Esophagus squamous epithelium (tissue), 5 donors: ENCODE data around the gene SLC30A4. TPM values are rescaled to one million over a fixed set of nuclear protein-coding genes. Genes with fewer than 3 reads are reported as not detected.
A peak's percentile ranks its signal among the peaks of the same experiment; 100 is the strongest.

Experiments used
- DNase-seq: peaks from one replicate; lab custom pipeline; 2025; lab: John Stamatoyannopoulos, UW
- H3K27ac ChIP-seq, 4 donors: fragments of 200-600 bp; sonication (generic); one replicate each; pipeline ENCODE4 v1.5.1; 2016 to 2019; ENCODE audit warnings: mild to moderate bottlenecking in 1 of 4
- H3K27me3 ChIP-seq, 4 donors: fragments of 200-600 bp; sonication (generic); 1 replicate in 3 of 4; 2 replicates in 1 of 4; pipeline versions ENCODE4 v1.5.1 to v1.6.0; 2017 to 2021; ENCODE audit warnings: antibody characterized with exemption in 1 of 4
- H3K36me3 ChIP-seq, 3 donors: fragments of 200-600 bp; sonication (generic); one replicate each; pipeline ENCODE4 v1.5.1; 2016 to 2019
- H3K4me1 ChIP-seq, 3 donors: fragments of 200-600 bp; sonication (generic); one replicate each; pipeline ENCODE4 v1.5.1; 2017 to 2019
- H3K4me3 ChIP-seq, 4 donors: fragments of 200-600 bp; sonication (generic); 1 replicate in 3 of 4; 2 replicates in 1 of 4; pipeline ENCODE4 v1.5.1; 2016 to 2019; ENCODE audit warnings: mild to moderate bottlenecking in 2 of 4, moderate library complexity in 1 of 4
- H3K9me3 ChIP-seq, 3 donors: fragments of 200-600 bp; sonication (generic); one replicate each; pipeline ENCODE4 v1.5.1; 2016 to 2019
- CTCF ChIP-seq, 6 experiments: fragments of 450-650 bp in 4 of 6; fragments of 200-600 bp in 2 of 6; sonication (generic) in 2 of 6; IDR thresholded peaks; one replicate each; pipeline ENCODE4 v1.5.1; 2016 to 2019; ENCODE audit warnings: antibody characterized with exemption in 6 of 6, mild to moderate bottlenecking in 4 of 6, moderate library complexity in 4 of 6
- POLR2A ChIP-seq, 4 donors: fragments of 450-650 bp; IDR thresholded peaks; one replicate each; pipeline ENCODE4 v1.6.1; 2017; ENCODE audit warnings: antibody characterized with exemption in 4 of 4, mild to moderate bottlenecking in 4 of 4, moderate library complexity in 3 of 4
- WGBS, 2 donors: methylation state at CpG; one replicate each; pipeline ENCODE4 v1.1.5; 2018; 5-methylcytosine and 5-hydroxymethylcytosine counted together
- intact Hi-C: fragments of 100-400 bp; cut with DNase I; formaldehyde crosslinking; loops from one replicate; pipeline ENCODE4 v1.15.0; 2022
- total RNA-seq, 4 donors: library from RNA; depleted of rRNA; stranded (reverse); fragments of >200 nt; gene quantifications; one replicate each; pipeline ENCODE4 v1.1.0, GENCODE V29; 2016
- donor health status: DM: yes; HTN: yes; CAD: no.

Gene SLC30A4
- total RNA-seq, 4 donors from 2014 or later, result 6.3 to 8.8 (median 7.4) TPM

DNA sequence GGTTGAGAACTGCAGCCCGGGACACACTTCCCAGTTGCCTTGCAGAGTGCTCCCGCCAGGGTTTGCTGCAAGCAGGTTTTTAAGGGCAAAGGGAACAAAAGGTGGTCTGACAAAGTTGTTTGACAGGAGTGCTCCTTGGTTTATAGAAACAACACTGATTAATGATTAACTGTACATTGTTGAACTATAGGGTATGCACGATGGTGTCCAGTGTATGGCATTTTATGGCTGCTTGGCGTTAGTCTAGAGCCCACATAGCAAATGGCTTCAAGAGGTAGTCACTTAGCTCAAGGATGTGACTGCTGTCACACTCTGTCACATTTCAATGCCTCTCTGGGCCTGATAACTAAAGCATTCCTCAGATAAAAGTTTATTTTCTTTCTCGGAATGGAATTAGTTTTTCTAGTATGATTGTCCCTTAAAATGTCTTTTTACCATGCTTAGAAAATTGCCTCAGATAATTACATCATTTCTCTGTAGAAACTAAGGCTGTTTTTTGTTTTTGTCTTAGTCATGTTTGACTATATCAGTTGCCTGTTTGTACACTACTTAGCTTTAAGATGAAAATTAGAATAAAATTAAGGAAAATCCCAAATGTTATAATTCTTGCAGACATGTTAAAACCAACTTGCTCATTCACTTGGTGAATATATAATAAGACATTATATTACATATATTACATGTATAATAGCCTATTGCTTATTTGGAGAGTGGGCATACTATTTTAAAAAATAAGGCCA, 82.9 kb downstream of the SLC30A4 start:
- Histone ChIP-seq H3K9me3 (no peaks in the 10 kb centered on the region), H3K27ac (no peak overlapping the region), H3K27me3 (no peaks in the 10 kb centered on the region), H3K4me3 (no peak overlapping the region), H3K36me3 (no peaks in the 10 kb centered on the region), H3K4me1 (peaks cover 0 to 2% (median 0%) of the 10 kb centered on the region in 3 donors)
- no peak for DNase-seq
- no peak for TF ChIP-seq POLR2A (IDR thresholded peaks at IDR 0.05)
- no peak for TF ChIP-seq CTCF (IDR thresholded peaks at IDR 0.05)
- intact Hi-C loops, result no loop called here
- WGBS, 2 donors, result 63 to 69% methylated on average over 5 of the region's 5 CpGs

- no peaks in the 10 kb centered on the region for H3K36me3 ChIP-seq
- TF ChIP-seq CTCF (IDR thresholded peaks at IDR 0.05), result no peak
- TF ChIP-seq POLR2A (IDR thresholded peaks at IDR 0.05), result no peak
- no peak overlapping the region for H3K4me3 ChIP-seq
- H3K27me3 ChIP-seq, result peaks cover 0 to 2% (median 0%) of the 10 kb centered on the region in 4 donors
- no peaks in the 10 kb centered on the region for H3K9me3 ChIP-seq
- H3K27ac ChIP-seq, result no peak overlapping the region
- 59 to 71% methylated on average over 7 to 8 of the region's 8 CpGs for WGBS, 2 donors
- H3K4me1 ChIP-seq, result peaks cover 0 to 6% (median 0%) of the 10 kb centered on the region in 3 donors
- intact Hi-C loops, result no loop called here
- no peak for DNase-seq
Observed at GRCh38 chr15:45435124-45435903, 87.2 kb downstream of the SLC30A4 start.

DNA sequence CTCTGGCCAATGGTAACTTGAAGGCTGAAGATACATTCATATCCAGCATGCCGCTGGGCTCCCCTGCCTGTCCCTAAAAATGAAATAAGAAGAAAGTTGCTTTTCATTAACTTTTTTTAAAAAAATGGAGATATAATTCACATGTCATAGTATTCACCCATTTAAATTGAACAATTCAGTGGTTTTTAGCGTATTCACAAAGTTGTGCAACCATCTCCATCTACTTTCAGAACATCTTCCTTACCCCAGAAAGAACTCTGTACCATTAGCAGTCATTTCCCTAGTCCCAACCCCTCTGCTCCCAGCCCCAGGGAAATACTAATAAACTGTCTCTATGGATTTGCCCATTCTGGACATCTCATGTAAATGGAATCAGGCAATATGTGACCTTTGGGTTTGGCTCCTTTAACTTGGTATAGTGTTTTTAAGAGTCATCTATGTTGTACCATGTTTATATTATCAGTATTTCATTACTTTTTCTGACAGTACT, 88.4 kb downstream of the SLC30A4 start:
- DNase-seq, result no peak
- Histone ChIP-seq H3K27me3 (peaks cover 0 to 8% (median 0%) of the 10 kb centered on the region in 4 donors), H3K4me3 (no peak overlapping the region), H3K9me3 (no peaks in the 10 kb centered on the region), H3K27ac (no peak overlapping the region), H3K36me3 (no peaks in the 10 kb centered on the region), H3K4me1 (peaks cover 0 to 18% (median 0%) of the 10 kb centered on the region in 3 donors)
- intact Hi-C loops, result no loop called here
- TF ChIP-seq CTCF (IDR thresholded peaks at IDR 0.05) (no peak), POLR2A (IDR thresholded peaks at IDR 0.05) (no peak)
- WGBS, 2 donors, result 88 to 96% methylated on average over 2 of the region's 2 CpGs

DNA sequence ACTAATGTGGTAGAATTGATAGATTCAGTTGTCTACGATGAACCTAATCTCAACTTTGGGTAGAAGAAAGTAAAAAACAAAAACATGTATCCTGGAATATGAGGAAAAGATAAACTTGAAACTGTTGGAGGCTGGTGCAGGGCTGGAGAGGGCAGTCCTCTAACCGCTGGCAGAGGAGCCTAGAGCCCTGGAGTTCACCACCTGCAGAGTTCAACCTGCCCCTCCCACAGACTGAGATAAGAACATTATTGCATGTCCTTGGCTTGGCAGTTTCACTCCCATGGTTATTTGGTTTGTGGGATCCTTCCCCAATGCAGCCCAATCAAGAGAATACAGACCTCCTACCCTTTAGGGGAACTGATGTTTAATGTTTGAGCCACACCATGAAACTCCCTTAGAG, 91.0 kb downstream of the SLC30A4 start:
- TF ChIP-seq POLR2A (IDR thresholded peaks at IDR 0.05) (no peak), CTCF (IDR thresholded peaks at IDR 0.05) (no peak)
- Histone ChIP-seq H3K36me3 (no peaks in the 10 kb centered on the region), H3K27ac (no peak overlapping the region), H3K4me1 (peaks cover 0 to 31% (median 0%) of the 10 kb centered on the region in 3 donors), H3K27me3 (peaks cover 0 to 8% (median 0%) of the 10 kb centered on the region in 4 donors), H3K9me3 (no peaks in the 10 kb centered on the region), H3K4me3 (peak overlapping the region in 1 of 4 donors; percentile 11)
- intact Hi-C loops, result no loop called here
- no peak for DNase-seq
- WGBS, 2 donors, result 82 to 95% methylated on average over 2 of the region's 2 CpGs
